Measurements from ENCODE around the gene CKMT2.

Gene CKMT2

DNA sequence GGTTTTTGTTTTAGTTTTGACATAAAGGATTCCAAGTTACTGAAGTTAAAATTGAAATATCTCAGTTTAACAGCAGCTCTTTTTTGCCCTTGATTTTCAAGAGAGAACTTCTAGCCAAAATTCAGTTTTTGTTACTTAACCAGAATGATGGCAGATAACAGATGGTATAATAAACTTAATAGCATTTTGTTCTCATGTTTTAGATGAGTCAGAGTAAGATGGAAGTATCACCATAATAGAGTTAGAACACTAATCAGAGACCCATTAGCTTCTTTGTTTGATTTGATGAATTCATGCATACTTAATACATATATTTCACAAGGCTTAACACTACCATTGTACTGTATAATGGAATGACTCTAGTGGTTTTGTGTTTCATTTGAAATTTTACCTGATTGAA, 80.2 kb downstream of the CKMT2 start:
- no peak for FAIRE-seq

GRCh38 chr5:81313686-81314085, 80.6 kb downstream of the CKMT2 start:
- FAIRE-seq: no peak

DNA sequence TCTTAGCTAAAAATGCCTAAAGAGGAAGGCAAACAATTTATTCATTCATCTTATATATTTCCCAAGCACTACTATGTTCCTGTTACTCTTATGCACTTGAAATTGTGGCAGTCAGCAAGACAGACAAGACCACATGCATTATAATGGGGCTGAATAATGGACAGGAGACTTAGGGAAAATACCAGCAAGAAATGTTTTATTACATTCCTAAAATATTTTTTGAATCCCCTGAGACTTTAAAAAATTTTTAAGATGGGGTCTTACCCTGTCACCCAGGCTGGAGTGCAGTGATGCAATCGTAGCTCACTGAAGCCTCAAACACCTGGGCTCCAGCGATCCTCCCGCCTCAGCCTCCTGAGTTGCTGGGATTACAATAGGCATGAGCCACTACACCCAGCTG, 81.5 kb downstream of the CKMT2 start:
- no peak for FAIRE-seq

DNA sequence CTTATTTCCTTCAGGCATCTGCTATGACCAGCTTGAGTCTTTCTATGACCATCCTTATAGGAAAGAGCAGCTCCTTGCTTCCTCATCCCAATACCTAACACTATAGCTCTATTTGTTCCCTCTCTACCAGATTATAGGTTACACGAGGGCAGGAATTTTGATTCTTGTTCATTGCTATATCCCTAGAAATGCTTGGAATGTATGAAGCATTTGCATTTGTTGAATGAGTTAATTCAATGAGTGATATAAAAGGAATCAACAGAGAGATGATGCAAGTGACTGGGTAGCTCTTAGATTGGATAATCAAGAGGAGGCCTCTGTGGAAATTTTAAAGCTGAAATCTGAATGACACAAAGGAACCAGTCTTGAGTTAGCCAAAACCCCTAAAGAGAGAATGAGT, 82.2 kb downstream of the CKMT2 start:
- no peak for FAIRE-seq

GRCh38 chr5:81315830-81316229, 82.7 kb downstream of the CKMT2 start:
- FAIRE-seq: no peak

All from endometrium (tissue), 2 donors.